ENCODE measurements around the gene ACP7.

- TF ChIP-seq CTCF (IDR thresholded peaks at IDR 0.05): peak; percentile 32 to 68 (median 58)
- TF ChIP-seq POLR2AphosphoS5 (IDR thresholded peaks at IDR 0.05): no peak
These were observed 31.9 kb upstream of the ACP7 start for GRCh38 chr19:39052243-39052746.

Data from prostate gland (tissue), 2 donors.